Peyer's patch (tissue), 4 donors: ENCODE results near the gene SBF2.

ENCODE experiments used
- CTCF ChIP-seq, 6 experiments: fragments of 450-650 bp in 4 of 6; fragments of 200-600 bp in 2 of 6; sonication (generic) in 1 of 6; IDR thresholded peaks; one replicate each; pipeline ENCODE4 v1.5.1; 2017 to 2019; ENCODE audit warnings: antibody characterized with exemption in 6 of 6, mild to moderate bottlenecking in 3 of 6, moderate library complexity in 1 of 6
- POLR2A ChIP-seq, 2 donors: fragments of 450-650 bp; IDR thresholded peaks; one replicate each; pipeline ENCODE4 v1.5.1; 2017; ENCODE audit warnings: antibody characterized with exemption in 2 of 2, mild to moderate bottlenecking in 2 of 2, moderate library complexity in 2 of 2

- TF ChIP-seq CTCF (IDR thresholded peaks at IDR 0.05) = no peak
- TF ChIP-seq POLR2A (IDR thresholded peaks at IDR 0.05) = no peak
These were observed 26.2 kb downstream of the SBF2 start for GRCh38 chr11:10267821-10268220.
